ENCODE results near the gene ZBTB6.

The ZBTB6 gene

DNA sequence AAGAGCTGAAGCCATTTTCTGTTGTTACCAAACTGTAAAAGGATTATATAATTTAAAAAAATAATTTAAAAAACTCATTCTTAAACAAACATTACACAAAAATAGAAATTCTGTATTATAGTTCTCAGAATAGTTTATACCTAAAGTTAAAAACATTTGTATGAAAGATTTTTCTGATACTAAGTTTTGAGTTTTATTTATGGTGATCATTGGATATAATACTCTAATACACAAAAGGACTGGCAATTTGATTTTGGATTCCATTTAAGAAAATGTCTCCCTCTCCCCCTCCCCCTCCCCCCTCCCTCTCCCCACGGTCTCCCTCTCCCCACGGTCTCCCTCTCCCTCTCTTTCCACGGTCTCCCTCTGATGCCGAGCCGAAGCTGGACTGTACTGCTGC, 47.0 kb downstream of the ZBTB6 start:
- no peak for ATAC-seq
- TF ChIP-seq, protein P1, sequence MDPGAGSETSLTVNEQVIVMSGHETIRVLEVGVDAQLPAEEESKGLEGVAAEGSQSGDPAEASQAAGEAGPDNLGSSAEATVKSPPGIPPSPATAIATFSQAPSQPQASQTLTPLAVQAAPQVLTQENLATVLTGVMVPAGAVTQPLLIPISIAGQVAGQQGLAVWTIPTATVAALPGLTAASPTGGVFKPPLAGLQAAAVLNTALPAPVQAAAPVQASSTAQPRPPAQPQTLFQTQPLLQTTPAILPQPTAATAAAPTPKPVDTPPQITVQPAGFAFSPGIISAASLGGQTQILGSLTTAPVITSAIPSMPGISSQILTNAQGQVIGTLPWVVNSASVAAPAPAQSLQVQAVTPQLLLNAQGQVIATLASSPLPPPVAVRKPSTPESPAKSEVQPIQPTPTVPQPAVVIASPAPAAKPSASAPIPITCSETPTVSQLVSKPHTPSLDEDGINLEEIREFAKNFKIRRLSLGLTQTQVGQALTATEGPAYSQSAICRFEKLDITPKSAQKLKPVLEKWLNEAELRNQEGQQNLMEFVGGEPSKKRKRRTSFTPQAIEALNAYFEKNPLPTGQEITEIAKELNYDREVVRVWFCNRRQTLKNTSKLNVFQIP (CRISPR knock-in tag; IDR thresholded peaks at IDR 0.05; ENCODE audit: borderline replicate concordance, low read depth), result no peak
- no peak for TF ChIP-seq ZNF8 (CRISPR knock-in tag; IDR thresholded peaks at IDR 0.05)
- TF ChIP-seq, protein P2, sequence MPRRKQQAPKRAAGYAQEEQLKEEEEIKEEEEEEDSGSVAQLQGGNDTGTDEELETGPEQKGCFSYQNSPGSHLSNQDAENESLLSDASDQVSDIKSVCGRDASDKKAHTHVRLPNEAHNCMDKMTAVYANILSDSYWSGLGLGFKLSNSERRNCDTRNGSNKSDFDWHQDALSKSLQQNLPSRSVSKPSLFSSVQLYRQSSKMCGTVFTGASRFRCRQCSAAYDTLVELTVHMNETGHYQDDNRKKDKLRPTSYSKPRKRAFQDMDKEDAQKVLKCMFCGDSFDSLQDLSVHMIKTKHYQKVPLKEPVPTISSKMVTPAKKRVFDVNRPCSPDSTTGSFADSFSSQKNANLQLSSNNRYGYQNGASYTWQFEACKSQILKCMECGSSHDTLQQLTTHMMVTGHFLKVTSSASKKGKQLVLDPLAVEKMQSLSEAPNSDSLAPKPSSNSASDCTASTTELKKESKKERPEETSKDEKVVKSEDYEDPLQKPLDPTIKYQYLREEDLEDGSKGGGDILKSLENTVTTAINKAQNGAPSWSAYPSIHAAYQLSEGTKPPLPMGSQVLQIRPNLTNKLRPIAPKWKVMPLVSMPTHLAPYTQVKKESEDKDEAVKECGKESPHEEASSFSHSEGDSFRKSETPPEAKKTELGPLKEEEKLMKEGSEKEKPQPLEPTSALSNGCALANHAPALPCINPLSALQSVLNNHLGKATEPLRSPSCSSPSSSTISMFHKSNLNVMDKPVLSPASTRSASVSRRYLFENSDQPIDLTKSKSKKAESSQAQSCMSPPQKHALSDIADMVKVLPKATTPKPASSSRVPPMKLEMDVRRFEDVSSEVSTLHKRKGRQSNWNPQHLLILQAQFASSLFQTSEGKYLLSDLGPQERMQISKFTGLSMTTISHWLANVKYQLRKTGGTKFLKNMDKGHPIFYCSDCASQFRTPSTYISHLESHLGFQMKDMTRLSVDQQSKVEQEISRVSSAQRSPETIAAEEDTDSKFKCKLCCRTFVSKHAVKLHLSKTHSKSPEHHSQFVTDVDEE (CRISPR knock-in tag; IDR thresholded peaks at IDR 0.05), result no peak
- TF ChIP-seq ISL1 (CRISPR knock-in tag; IDR thresholded peaks at IDR 0.05), result no peak
- TF ChIP-seq GLIS3 (CRISPR knock-in tag; IDR thresholded peaks at IDR 0.05), result no peak
- TF ChIP-seq, protein P3, sequence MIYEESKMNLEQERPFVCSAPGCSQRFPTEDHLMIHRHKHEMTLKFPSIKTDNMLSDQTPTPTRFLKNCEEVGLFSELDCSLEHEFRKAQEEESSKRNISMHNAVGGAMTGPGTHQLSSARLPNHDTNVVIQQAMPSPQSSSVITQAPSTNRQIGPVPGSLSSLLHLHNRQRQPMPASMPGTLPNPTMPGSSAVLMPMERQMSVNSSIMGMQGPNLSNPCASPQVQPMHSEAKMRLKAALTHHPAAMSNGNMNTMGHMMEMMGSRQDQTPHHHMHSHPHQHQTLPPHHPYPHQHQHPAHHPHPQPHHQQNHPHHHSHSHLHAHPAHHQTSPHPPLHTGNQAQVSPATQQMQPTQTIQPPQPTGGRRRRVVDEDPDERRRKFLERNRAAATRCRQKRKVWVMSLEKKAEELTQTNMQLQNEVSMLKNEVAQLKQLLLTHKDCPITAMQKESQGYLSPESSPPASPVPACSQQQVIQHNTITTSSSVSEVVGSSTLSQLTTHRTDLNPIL (CRISPR knock-in tag; IDR thresholded peaks at IDR 0.05; ENCODE audit: low read depth), result no peak
- TF ChIP-seq ARNTL (CRISPR knock-in tag; IDR thresholded peaks at IDR 0.05; ENCODE audit: borderline replicate concordance, low read depth), result no peak
- no peak for TF ChIP-seq ESRRG (CRISPR knock-in tag; IDR thresholded peaks at IDR 0.05)
- TF ChIP-seq RARB (CRISPR knock-in tag; IDR thresholded peaks at IDR 0.05), result no peak
- no peak for TF ChIP-seq ZNF565 (CRISPR knock-in tag; conservative IDR thresholded peaks at IDR 0.05; ENCODE audit: low read depth)
- TF ChIP-seq SNAI2 (CRISPR knock-in tag; IDR thresholded peaks at IDR 0.05), result no peak

DNA sequence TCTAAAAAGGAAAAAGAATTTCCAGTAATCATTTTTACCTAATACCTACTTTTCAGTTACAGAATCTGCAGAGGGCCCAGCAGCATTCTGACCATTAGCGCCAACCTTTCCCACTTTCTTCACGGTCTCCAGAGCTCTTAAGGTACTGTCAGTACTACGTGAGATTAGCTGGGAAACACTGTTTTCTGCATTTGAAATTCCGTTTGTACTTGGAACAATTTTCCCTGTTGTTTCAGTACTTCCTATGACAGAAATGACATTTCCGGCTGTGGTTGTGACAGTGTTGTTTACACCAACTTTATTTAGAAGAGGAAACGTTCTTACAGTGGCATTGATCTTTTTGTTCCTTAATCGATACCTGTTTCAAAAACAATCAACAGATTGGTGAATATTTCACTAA, 47.8 kb downstream of the ZBTB6 start:
- no peak for ATAC-seq
- TF ChIP-seq, protein P2 (CRISPR knock-in tag; IDR thresholded peaks at IDR 0.05), result no peak
- TF ChIP-seq, protein P1 (CRISPR knock-in tag; IDR thresholded peaks at IDR 0.05; ENCODE audit: borderline replicate concordance, low read depth), result no peak
- TF ChIP-seq, protein P4, sequence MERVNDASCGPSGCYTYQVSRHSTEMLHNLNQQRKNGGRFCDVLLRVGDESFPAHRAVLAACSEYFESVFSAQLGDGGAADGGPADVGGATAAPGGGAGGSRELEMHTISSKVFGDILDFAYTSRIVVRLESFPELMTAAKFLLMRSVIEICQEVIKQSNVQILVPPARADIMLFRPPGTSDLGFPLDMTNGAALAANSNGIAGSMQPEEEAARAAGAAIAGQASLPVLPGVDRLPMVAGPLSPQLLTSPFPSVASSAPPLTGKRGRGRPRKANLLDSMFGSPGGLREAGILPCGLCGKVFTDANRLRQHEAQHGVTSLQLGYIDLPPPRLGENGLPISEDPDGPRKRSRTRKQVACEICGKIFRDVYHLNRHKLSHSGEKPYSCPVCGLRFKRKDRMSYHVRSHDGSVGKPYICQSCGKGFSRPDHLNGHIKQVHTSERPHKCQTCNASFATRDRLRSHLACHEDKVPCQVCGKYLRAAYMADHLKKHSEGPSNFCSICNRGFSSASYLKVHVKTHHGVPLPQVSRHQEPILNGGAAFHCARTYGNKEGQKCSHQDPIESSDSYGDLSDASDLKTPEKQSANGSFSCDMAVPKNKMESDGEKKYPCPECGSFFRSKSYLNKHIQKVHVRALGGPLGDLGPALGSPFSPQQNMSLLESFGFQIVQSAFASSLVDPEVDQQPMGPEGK (CRISPR knock-in tag; IDR thresholded peaks at IDR 0.05; ENCODE audit: borderline replicate concordance), result no peak

DNA sequence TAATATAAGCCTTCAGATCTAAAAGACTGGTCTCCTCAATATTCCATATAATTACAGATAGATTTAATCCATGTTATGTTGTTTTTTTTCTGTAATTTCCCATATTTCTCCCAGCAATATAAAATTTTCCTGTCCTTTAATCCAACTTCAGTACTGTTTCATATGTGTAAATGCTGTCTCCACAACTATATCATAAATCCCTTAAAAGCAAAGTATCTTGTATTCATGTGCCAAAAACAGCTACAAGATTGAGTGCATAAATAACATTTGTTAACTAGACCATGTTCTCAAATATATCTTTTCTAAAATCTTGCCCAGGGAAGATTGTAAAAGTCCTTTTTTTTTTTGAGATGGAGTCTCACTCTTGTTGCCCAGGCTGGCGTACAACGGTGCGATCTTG, 49.7 kb downstream of the ZBTB6 start:
- TF ChIP-seq CSDC2 (CRISPR knock-in tag; IDR thresholded peaks at IDR 0.05) (no peak), PPARA (CRISPR knock-in tag; IDR thresholded peaks at IDR 0.05; ENCODE audit: borderline replicate concordance) (no peak), ZNF565 (CRISPR knock-in tag; conservative IDR thresholded peaks at IDR 0.05; ENCODE audit: low read depth) (no peak)
- TF ChIP-seq, protein P1 (CRISPR knock-in tag; IDR thresholded peaks at IDR 0.05; ENCODE audit: borderline replicate concordance, low read depth), result no peak
- ATAC-seq, result no peak

All from SK-N-SH treated with all-trans-retinoic acid at 6 μM for 48 hours (cell line).